ENCODE results near the gene GALK2.
"Not testable (repeated sequence)": the region's sequence is repeated elsewhere in the genome, so short reads cannot be mapped to it uniquely, and the experiment has no call there.

Gene GALK2

DNA sequence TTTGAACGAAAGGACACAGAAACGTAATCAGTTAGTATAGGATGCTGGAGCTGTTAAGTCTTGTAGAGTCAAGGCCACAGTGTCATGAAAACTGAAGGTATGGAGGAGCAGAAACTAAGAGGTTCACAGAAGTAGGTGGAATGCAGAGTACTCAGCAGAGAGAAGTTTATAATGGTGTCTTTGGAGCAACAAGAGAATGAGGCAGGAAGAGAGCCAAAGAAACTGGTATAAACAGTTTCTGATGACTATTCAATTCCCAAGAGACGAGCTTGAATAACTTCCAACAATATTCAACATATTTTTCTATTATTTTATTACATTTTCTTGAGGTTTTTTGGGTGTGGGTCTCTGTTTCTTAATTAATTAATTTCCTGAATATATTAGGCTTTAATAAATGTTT, 29.6 kb downstream of the GALK2 start:
- Histone ChIP-seq H3K23ac (ENCODE audit: low read depth, low read length, poor library complexity) (no peak overlapping the region), H3K9me3 (replicated peaks in 1 of 2; ENCODE audit: control insufficient read depth in 2 of 2, insufficient read depth in 1 of 2, low read depth in 1 of 2, low read length in 2 of 2) (no peaks in the 10 kb centered on the region), H3K4me2 (ENCODE audit: insufficient read depth, low read length, poor library complexity, severe bottlenecking) (no peak overlapping the region), H3K14ac (ENCODE audit: low read length) (no peak overlapping the region), H4K91ac (ENCODE audit: low read depth, low read length, poor library complexity) (no peak overlapping the region), H3K79me1 (ENCODE audit: low read depth, low read length) (no peaks in the 10 kb centered on the region), H3K4me1 (ENCODE audit: control insufficient read depth in 2 of 2, insufficient read depth in 1 of 2, low read depth in 1 of 2, low read length in 2 of 2) (no peaks in the 10 kb centered on the region), H4K8ac (ENCODE audit: low read depth, low read length) (no peak overlapping the region), H3K18ac (ENCODE audit: low read length) (no peak overlapping the region), H3K4ac (ENCODE audit: low read length) (no peak overlapping the region), H2BK12ac (ENCODE audit: low read length) (no peak overlapping the region), H2AK5ac (ENCODE audit: low read depth, low read length) (no peak overlapping the region), H3K27ac (replicated peaks; ENCODE audit: low read length) (no peak overlapping the region), H3K4me3 (ENCODE audit: low read length in 2 of 2) (no peak overlapping the region), H2BK15ac (ENCODE audit: low read length) (no peak overlapping the region), H3K9ac (ENCODE audit: low read depth, low read length, poor library complexity) (no peak overlapping the region), H2AFZ (ENCODE audit: low read length) (no peak overlapping the region), H3K27me3 (ENCODE audit: control insufficient read depth in 3 of 3, insufficient read depth in 3 of 3, low read depth in 1 of 3, low read length in 3 of 3) (no peaks in the 10 kb centered on the region), H3K36me3 (replicated peaks in 1 of 2; ENCODE audit: control insufficient read depth in 2 of 2, insufficient read depth in 2 of 2, low read length in 2 of 2) (peaks cover 0 to 6% of the 10 kb centered on the region in 2 donors), H2BK5ac (ENCODE audit: low read length) (no peak overlapping the region), H2BK120ac (ENCODE audit: low read depth, low read length) (no peak overlapping the region)
- no CpG with 5 or more reads among the region's 3 CpGs for WGBS, 2 donors (ENCODE audit: extremely low coverage in 2 of 2, insufficient read length in 2 of 2, insufficient replicate concordance in 1 of 2)
- no peak for DNase-seq (ENCODE audit: low spot score)

DNA sequence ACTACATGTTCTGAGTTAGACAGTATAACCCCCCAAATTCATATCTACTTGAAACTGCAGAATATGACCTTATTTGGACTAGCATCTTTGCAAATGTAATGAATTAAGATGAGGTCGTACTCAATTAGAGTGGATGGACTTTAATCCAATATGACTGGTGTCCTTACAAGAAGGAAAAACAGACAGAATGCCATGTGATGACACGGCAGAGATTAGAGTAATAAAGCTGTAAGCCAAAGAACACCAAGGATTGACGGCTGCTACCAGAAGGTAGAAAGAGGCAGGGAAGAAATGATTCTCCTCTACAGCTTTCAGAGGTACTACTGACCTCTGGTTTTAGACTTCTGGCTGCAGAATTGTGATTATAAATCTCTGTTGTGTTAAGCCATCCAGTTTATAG, 30.3 kb downstream of the GALK2 start:
- no peak overlapping the region for H3K23ac ChIP-seq (ENCODE audit: low read depth, low read length, poor library complexity)
- no peak overlapping the region for H4K91ac ChIP-seq (ENCODE audit: low read depth, low read length, poor library complexity)
- no peaks in the 10 kb centered on the region for H3K27me3 ChIP-seq (ENCODE audit: control insufficient read depth in 3 of 3, insufficient read depth in 3 of 3, low read depth in 1 of 3, low read length in 3 of 3)
- H3K9ac ChIP-seq (ENCODE audit: low read depth, low read length, poor library complexity), result no peak overlapping the region
- H3K14ac ChIP-seq (ENCODE audit: low read length), result no peak overlapping the region
- H3K9me3 ChIP-seq (replicated peaks in 1 of 2; ENCODE audit: control insufficient read depth in 2 of 2, insufficient read depth in 1 of 2, low read depth in 1 of 2, low read length in 2 of 2), result no peaks in the 10 kb centered on the region
- H3K79me1 ChIP-seq (ENCODE audit: low read depth, low read length), result no peaks in the 10 kb centered on the region
- WGBS, 2 donors (ENCODE audit: extremely low coverage in 2 of 2, insufficient read length in 2 of 2, insufficient replicate concordance in 1 of 2), result no CpG with 5 or more reads among the region's 3 CpGs
- H2BK5ac ChIP-seq (ENCODE audit: low read length), result no peak overlapping the region
- H3K18ac ChIP-seq (ENCODE audit: low read length), result no peak overlapping the region
- DNase-seq (ENCODE audit: low spot score), result no peak
- H2AK5ac ChIP-seq (ENCODE audit: low read depth, low read length), result no peak overlapping the region
- H3K36me3 ChIP-seq (replicated peaks in 1 of 2; ENCODE audit: control insufficient read depth in 2 of 2, insufficient read depth in 2 of 2, low read length in 2 of 2), result peaks cover 0 to 6% of the 10 kb centered on the region in 2 donors
- H3K27ac ChIP-seq (replicated peaks; ENCODE audit: low read length), result no peak overlapping the region
- no peaks in the 10 kb centered on the region for H3K4me1 ChIP-seq (ENCODE audit: control insufficient read depth in 2 of 2, insufficient read depth in 1 of 2, low read depth in 1 of 2, low read length in 2 of 2)
- H2BK15ac ChIP-seq (ENCODE audit: low read length), result no peak overlapping the region
- no peak overlapping the region for H2AFZ ChIP-seq (ENCODE audit: low read length)
- no peak overlapping the region for H4K8ac ChIP-seq (ENCODE audit: low read depth, low read length)
- H3K4me2 ChIP-seq (ENCODE audit: insufficient read depth, low read length, poor library complexity, severe bottlenecking), result no peak overlapping the region
- H2BK120ac ChIP-seq (ENCODE audit: low read depth, low read length), result no peak overlapping the region
- no peak overlapping the region for H3K4me3 ChIP-seq (ENCODE audit: low read length in 2 of 2)
- no peak overlapping the region for H2BK12ac ChIP-seq (ENCODE audit: low read length)
- no peak overlapping the region for H3K4ac ChIP-seq (ENCODE audit: low read length)

DNA sequence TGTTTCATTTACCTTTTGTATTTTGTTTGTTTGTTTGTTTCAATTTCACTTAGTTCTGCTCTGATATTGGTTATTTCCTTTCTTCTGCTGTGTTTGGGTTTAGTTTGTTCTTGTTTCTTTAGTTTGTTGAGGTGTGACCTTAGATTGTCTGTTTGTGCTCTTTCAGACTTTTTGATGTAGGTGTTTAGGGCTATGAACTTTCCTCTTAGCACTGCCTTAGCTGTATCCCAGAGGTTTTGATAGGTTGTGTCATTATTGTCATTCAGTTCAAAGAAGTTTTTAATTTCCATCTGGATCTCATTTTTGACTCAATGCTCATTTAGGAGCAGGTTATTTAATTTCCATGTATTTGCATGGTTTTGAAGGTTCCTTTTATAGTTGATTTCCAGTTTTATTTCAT, 38.1 kb downstream of the GALK2 start:
- not testable (repeated sequence) for H2BK5ac ChIP-seq (ENCODE audit: low read length); H3K79me1 ChIP-seq (ENCODE audit: low read depth, low read length); H3K9ac ChIP-seq (ENCODE audit: low read depth, low read length, poor library complexity); H3K9me3 ChIP-seq (replicated peaks in 1 of 2; ENCODE audit: control insufficient read depth in 2 of 2, insufficient read depth in 1 of 2, low read depth in 1 of 2, low read length in 2 of 2); H3K14ac ChIP-seq (ENCODE audit: low read length); H2BK120ac ChIP-seq (ENCODE audit: low read depth, low read length); H4K8ac ChIP-seq (ENCODE audit: low read depth, low read length); H4K91ac ChIP-seq (ENCODE audit: low read depth, low read length, poor library complexity); H2AK5ac ChIP-seq (ENCODE audit: low read depth, low read length); DNase-seq (ENCODE audit: low spot score); H3K4me3 ChIP-seq (ENCODE audit: low read length in 2 of 2); H3K23ac ChIP-seq (ENCODE audit: low read depth, low read length, poor library complexity); H3K27ac ChIP-seq (replicated peaks; ENCODE audit: low read length); H2BK15ac ChIP-seq (ENCODE audit: low read length); H3K36me3 ChIP-seq (replicated peaks in 1 of 2; ENCODE audit: control insufficient read depth in 2 of 2, insufficient read depth in 2 of 2, low read length in 2 of 2); H3K18ac ChIP-seq (ENCODE audit: low read length); H2BK12ac ChIP-seq (ENCODE audit: low read length); H3K4me2 ChIP-seq (ENCODE audit: insufficient read depth, low read length, poor library complexity, severe bottlenecking); H3K4me1 ChIP-seq (ENCODE audit: control insufficient read depth in 2 of 2, insufficient read depth in 1 of 2, low read depth in 1 of 2, low read length in 2 of 2); H3K27me3 ChIP-seq (ENCODE audit: control insufficient read depth in 3 of 3, insufficient read depth in 3 of 3, low read depth in 1 of 3, low read length in 3 of 3); H2AFZ ChIP-seq (ENCODE audit: low read length); H3K4ac ChIP-seq (ENCODE audit: low read length)

DNA sequence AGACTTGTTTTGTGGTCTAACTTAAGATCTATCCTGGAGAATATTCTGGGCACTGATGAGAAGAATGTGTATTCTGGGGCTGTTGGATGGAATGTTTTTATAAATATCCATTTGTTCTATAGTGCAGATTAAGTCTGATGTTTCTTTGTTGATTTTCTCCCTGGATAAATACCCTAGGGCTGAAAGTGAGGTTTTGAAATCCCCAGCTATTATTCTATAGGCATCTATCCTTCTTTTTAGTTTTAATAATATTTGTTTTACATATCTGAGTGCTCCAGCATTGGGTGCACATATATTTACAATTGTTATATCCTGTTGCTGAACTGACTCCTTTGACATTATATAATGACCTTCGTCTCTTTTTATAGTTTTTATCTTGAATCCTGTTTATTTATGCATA, 42.9 kb downstream of the GALK2 start:
- Histone ChIP-seq H3K27ac (replicated peaks; ENCODE audit: low read length) (no peak overlapping the region), H3K18ac (ENCODE audit: low read length) (no peak overlapping the region), H3K23ac (ENCODE audit: low read depth, low read length, poor library complexity) (no peak overlapping the region), H3K4ac (ENCODE audit: low read length) (no peak overlapping the region), H3K4me1 (ENCODE audit: control insufficient read depth in 2 of 2, insufficient read depth in 1 of 2, low read depth in 1 of 2, low read length in 2 of 2) (no peaks in the 10 kb centered on the region), H2AK5ac (ENCODE audit: low read depth, low read length) (no peak overlapping the region), H4K8ac (ENCODE audit: low read depth, low read length) (no peak overlapping the region), H3K79me1 (ENCODE audit: low read depth, low read length) (no peaks in the 10 kb centered on the region), H2BK12ac (ENCODE audit: low read length) (no peak overlapping the region), H3K9ac (ENCODE audit: low read depth, low read length, poor library complexity) (no peak overlapping the region), H2BK15ac (ENCODE audit: low read length) (no peak overlapping the region), H2BK5ac (ENCODE audit: low read length) (no peak overlapping the region), H4K91ac (ENCODE audit: low read depth, low read length, poor library complexity) (no peak overlapping the region), H2BK120ac (ENCODE audit: low read depth, low read length) (no peak overlapping the region), H3K14ac (ENCODE audit: low read length) (no peak overlapping the region), H2AFZ (ENCODE audit: low read length) (no peak overlapping the region), H3K4me2 (ENCODE audit: insufficient read depth, low read length, poor library complexity, severe bottlenecking) (no peak overlapping the region), H3K4me3 (ENCODE audit: low read length in 2 of 2) (no peak overlapping the region), H3K27me3 (ENCODE audit: control insufficient read depth in 3 of 3, insufficient read depth in 3 of 3, low read depth in 1 of 3, low read length in 3 of 3) (no peaks in the 10 kb centered on the region), H3K9me3 (replicated peaks in 1 of 2; ENCODE audit: control insufficient read depth in 2 of 2, insufficient read depth in 1 of 2, low read depth in 1 of 2, low read length in 2 of 2) (peaks cover 0 to 7% of the 10 kb centered on the region in 2 donors), H3K36me3 (replicated peaks in 1 of 2; ENCODE audit: control insufficient read depth in 2 of 2, insufficient read depth in 2 of 2, low read length in 2 of 2) (no peaks in the 10 kb centered on the region)
- no CpG with 5 or more reads among the region's 1 CpG for WGBS, 2 donors (ENCODE audit: extremely low coverage in 2 of 2, insufficient read length in 2 of 2, insufficient replicate concordance in 1 of 2)
- DNase-seq (ENCODE audit: low spot score), result no peak
